Measurements from ENCODE around the gene BTBD16. TPM values are rescaled to one million over a fixed set of nuclear protein-coding genes. Genes with fewer than 3 reads are reported as not detected.

BTBD16 gene
- total and polyA plus RNA-seq, 10 of the 15 experiments (the other 5 are each of a cell fraction or from before 2014, with no cell fraction given), result 0.11 TPM; not detected in 9

- Histone ChIP-seq H3K9ac (ENCODE audit: control insufficient read depth, insufficient read depth, low read length) (no peak overlapping the region), H4K20me1 (ENCODE audit: control insufficient read depth, insufficient read depth) (no peaks in the 10 kb centered on the region), H3K79me2 (ENCODE audit: control insufficient read depth, insufficient read depth, low read length) (no peaks in the 10 kb centered on the region), H3K9me3 (replicated peaks; ENCODE audit: control insufficient read depth, insufficient read depth, low read length) (no peaks in the 10 kb centered on the region; the same call in 1 of the 3 replicates), H3K4me1 (ENCODE audit: control insufficient read depth, insufficient read depth, low read length) (peaks cover 6% of the 10 kb centered on the region), H3K36me3 (ENCODE audit: control insufficient read depth in 2 of 2, insufficient read depth in 2 of 2, low read length in 1 of 2) (no peaks in the 10 kb centered on the region), H2AFZ (ENCODE audit: control insufficient read depth, low read depth, low read length) (no peak overlapping the region), H3K4me3 (no peak overlapping the region), H3K27me3 (replicated peaks in 1 of 2; ENCODE audit: control insufficient read depth in 2 of 2, insufficient read depth in 2 of 2, low read length in 1 of 2) (peaks cover 0 to 10% of the 10 kb centered on the region in 2 experiments; a peak in 2 of 4 replicates), H3K4me2 (ENCODE audit: control insufficient read depth, insufficient read depth) (no peak overlapping the region), H3K27ac (ENCODE audit: control insufficient read depth, insufficient read depth) (no peak overlapping the region)
- in situ Hi-C loops (cut with MboI) (no loop called here), intact Hi-C loops (cut with micrococcal nuclease; ENCODE audit: unreplicated experiment) (no loop called here)
- BruUV-seq (replicated peaks), result no TSS peak
- TF ChIP-seq FOS (IDR thresholded peaks at IDR 0.05; ENCODE audit: borderline replicate concordance, extremely low read depth, insufficient read length), result no peak
- TF ChIP-seq NFYA (IDR thresholded peaks at IDR 0.05; ENCODE audit: borderline replicate concordance, low read depth, low read length), result no peak
- TF ChIP-seq JUND (IDR thresholded peaks at IDR 0.05; ENCODE audit: low read depth, low read length), result no peak
- TF ChIP-seq SIX5 (IDR thresholded peaks at IDR 0.05; ENCODE audit: low read depth, low read length, severe bottlenecking), result no peak
- no peak for TF ChIP-seq ZNF622 (IDR thresholded peaks at IDR 0.05)
- TF ChIP-seq ZNF207 (IDR thresholded peaks at IDR 0.05; ENCODE audit: borderline replicate concordance), result no peak
- ChIA-PET CTCF (no interaction called here), RAD21 (ENCODE audit: unreplicated experiment) (no interaction called here), POLR2A (no interaction called here), SMC1A (ENCODE audit: uncharacterized antibody, unreplicated experiment) (interaction anchor here (1.6 kb wide), 1 partner anchor 11 kb away, joined by 3 read pairs; no protein-coding TSS in a partner anchor)
- no peak for ATAC-seq
- no peak for FAIRE-seq
- no peak for DNase-seq (ENCODE audit: low read depth, low spot score)
- WGBS (ENCODE audit: insufficient coverage, insufficient replicate concordance, low lambda C conversion rate, missing lambda C conversion rate), result 95% methylated on average over 11 of the region's 11 CpGs
Measured at GRCh38 chr10:122376364-122376961, 105.4 kb downstream of the BTBD16 start.

GRCh38 chr10:122379041-122379440 is 107.9 kb downstream of the BTBD16 start:
- ATAC-seq (no peak), FAIRE-seq (no peak), DNase-seq (ENCODE audit: low read depth, low spot score) (no peak)
- H3K4me3 ChIP-seq, result no peak overlapping the region
- ChIA-PET RAD21 (ENCODE audit: unreplicated experiment) (no interaction called here), CTCF (interaction anchor here (0.6 to 0.7 kb wide), 2 partner anchors 8 to 11 kb away, joined by 3 read pairs; no protein-coding TSS in a partner anchor), POLR2A (no interaction called here), SMC1A (ENCODE audit: uncharacterized antibody, unreplicated experiment) (interaction anchor here (0.6 to 0.8 kb wide), 2 partner anchors 14 to 55 kb away, joined by 3 read pairs; no protein-coding TSS in a partner anchor)
- H4K20me1 ChIP-seq (ENCODE audit: control insufficient read depth, insufficient read depth), result no peaks in the 10 kb centered on the region
- no peak overlapping the region for H3K9ac ChIP-seq (ENCODE audit: control insufficient read depth, insufficient read depth, low read length)
- no TSS peak for BruUV-seq (replicated peaks)
- H3K4me2 ChIP-seq (ENCODE audit: control insufficient read depth, insufficient read depth), result no peak overlapping the region
- no peaks in the 10 kb centered on the region for H3K79me2 ChIP-seq (ENCODE audit: control insufficient read depth, insufficient read depth, low read length)
- H2AFZ ChIP-seq (ENCODE audit: control insufficient read depth, low read depth, low read length), result no peak overlapping the region
- no peaks in the 10 kb centered on the region for H3K36me3 ChIP-seq (ENCODE audit: control insufficient read depth in 2 of 2, insufficient read depth in 2 of 2, low read length in 1 of 2)
- in situ Hi-C loops (cut with MboI), result no loop called here
- intact Hi-C loops (cut with micrococcal nuclease; ENCODE audit: unreplicated experiment), result no loop called here
- H3K9me3 ChIP-seq (replicated peaks; ENCODE audit: control insufficient read depth, insufficient read depth, low read length), result no peaks in the 10 kb centered on the region; the same call in 2 of the 3 replicates
- H3K27me3 ChIP-seq (replicated peaks in 1 of 2; ENCODE audit: control insufficient read depth in 2 of 2, insufficient read depth in 2 of 2, low read length in 1 of 2), result no peaks in the 10 kb centered on the region; a peak in 1 of 4 replicates
- no peak overlapping the region for H3K27ac ChIP-seq (ENCODE audit: control insufficient read depth, insufficient read depth)
- 71% methylated on average over 5 of the region's 5 CpGs for WGBS (ENCODE audit: insufficient coverage, insufficient replicate concordance, low lambda C conversion rate, missing lambda C conversion rate)
- H3K4me1 ChIP-seq (ENCODE audit: control insufficient read depth, insufficient read depth, low read length), result peaks cover 6% of the 10 kb centered on the region
- TF ChIP-seq ZNF687 (IDR thresholded peaks at IDR 0.05) (no peak), RUNX3 (IDR thresholded peaks at IDR 0.05; ENCODE audit: low read length) (no peak), CBX5 (IDR thresholded peaks at IDR 0.05; ENCODE audit: low read depth) (no peak), E2F4 (IDR thresholded peaks at IDR 0.05; ENCODE audit: low read depth, low read length) (no peak), SP1 (IDR thresholded peaks at IDR 0.05; ENCODE audit: low read depth, low read length) (no peak), ZNF217 (IDR thresholded peaks at IDR 0.05) (no peak), NRF1 (conservative IDR thresholded peaks at IDR 0.05; ENCODE audit: low read depth, low read length) (no peak), SREBF2 (IDR thresholded peaks at IDR 0.05; ENCODE audit: low read length) (no peak)
